ENCODE results near the gene OSBP.

OSBP gene

GRCh38 chr11:59558270-59558643, 57.3 kb downstream of the OSBP start:
- ChIA-PET POLR2A (ENCODE audit: low non-redundant PET) (no interaction called here), CTCF (no interaction called here)
- H3K27ac ChIP-seq, result no peak overlapping the region
- DNase-seq (ENCODE audit: low spot score), result no peak
- TF ChIP-seq, protein P1, sequence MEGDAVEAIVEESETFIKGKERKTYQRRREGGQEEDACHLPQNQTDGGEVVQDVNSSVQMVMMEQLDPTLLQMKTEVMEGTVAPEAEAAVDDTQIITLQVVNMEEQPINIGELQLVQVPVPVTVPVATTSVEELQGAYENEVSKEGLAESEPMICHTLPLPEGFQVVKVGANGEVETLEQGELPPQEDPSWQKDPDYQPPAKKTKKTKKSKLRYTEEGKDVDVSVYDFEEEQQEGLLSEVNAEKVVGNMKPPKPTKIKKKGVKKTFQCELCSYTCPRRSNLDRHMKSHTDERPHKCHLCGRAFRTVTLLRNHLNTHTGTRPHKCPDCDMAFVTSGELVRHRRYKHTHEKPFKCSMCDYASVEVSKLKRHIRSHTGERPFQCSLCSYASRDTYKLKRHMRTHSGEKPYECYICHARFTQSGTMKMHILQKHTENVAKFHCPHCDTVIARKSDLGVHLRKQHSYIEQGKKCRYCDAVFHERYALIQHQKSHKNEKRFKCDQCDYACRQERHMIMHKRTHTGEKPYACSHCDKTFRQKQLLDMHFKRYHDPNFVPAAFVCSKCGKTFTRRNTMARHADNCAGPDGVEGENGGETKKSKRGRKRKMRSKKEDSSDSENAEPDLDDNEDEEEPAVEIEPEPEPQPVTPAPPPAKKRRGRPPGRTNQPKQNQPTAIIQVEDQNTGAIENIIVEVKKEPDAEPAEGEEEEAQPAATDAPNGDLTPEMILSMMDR (conservative IDR thresholded peaks at IDR 0.05; ENCODE audit: low read depth), result no peak

DNA sequence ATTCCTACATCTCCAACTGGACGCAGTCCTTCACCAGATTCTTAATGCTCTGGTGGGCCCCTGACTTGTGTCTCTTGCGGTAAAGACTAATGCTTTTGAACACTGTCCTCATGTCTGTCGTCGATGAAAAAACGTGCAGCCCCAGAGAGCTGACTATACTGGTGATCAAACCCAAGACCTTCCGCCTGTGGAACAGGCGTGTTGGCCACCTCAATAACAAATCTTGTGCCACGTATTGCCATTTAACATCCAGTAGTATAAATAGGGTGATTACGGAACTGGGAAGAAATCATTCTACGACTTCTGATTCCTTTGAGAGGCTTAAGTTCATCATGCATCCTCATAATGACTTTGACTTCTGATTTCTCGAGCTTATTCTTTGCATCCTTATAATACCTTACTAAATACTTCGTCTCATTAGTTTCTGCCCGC, 58.6 kb downstream of the OSBP start:
- DNase-seq (ENCODE audit: low spot score), result no peak
- POLR2A ChIA-PET (ENCODE audit: low non-redundant PET), result no interaction called here
- H3K27ac ChIP-seq, result peak overlapping the region; percentile 43; the same call in 1 of the 2 replicates

DNA sequence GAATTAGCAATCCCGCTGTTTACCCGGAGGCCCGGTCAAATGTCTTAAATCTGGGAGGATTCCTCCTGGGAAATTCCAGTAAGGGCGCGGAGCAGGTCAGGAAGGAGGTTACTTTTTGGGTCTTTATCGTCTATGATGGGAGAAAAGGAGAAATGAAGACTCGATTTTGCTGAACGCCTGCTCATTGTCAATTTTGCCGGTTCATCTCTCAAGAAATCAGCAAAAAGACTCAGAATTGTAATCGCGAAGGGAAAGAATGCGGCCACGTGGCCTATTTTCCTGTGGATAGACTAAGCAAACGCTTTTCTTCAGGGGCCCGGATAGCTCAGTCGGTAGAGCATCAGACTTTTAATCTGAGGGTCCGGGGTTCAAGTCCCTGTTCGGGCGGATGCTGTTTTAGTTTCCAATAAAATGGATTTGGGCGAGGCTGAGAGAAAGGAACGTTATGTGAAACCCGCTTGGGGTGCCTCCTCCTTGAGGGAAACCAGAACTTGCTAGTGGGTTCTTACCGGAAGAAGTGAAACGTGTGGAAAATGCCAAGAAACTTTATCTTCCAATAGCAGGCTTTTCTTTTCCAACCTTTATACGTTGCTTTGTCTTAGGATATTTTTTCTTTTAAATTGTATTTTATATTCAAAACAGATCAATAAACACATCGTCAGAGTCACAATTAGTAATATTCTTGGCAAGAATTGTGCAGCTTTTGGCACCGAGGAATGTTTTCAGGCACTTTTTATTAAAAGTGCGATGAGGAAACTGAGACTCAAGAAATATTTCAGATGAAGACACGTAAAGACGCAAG, 59.3 kb downstream of the OSBP start:
- ChIA-PET POLR2A (ENCODE audit: low non-redundant PET) (no interaction called here), CTCF (no interaction called here)
- DNase-seq (ENCODE audit: low spot score), result peak; percentile 43
- TF ChIP-seq, protein P1 (conservative IDR thresholded peaks at IDR 0.05; ENCODE audit: low read depth), result no peak
- peak overlapping the region; percentile 43; the same call in 1 of the 2 replicates for H3K27ac ChIP-seq

More for the DNA sequence above, 58.6 kb downstream of the OSBP start:
- CTCF ChIA-PET, result interaction anchor here (0.5 kb wide), 2 partner anchors 338 to 385 kb away, joined by 3 to 4 read pairs; no protein-coding TSS in a partner anchor
- TF ChIP-seq, protein P1 (conservative IDR thresholded peaks at IDR 0.05; ENCODE audit: low read depth), result no peak

DNA sequence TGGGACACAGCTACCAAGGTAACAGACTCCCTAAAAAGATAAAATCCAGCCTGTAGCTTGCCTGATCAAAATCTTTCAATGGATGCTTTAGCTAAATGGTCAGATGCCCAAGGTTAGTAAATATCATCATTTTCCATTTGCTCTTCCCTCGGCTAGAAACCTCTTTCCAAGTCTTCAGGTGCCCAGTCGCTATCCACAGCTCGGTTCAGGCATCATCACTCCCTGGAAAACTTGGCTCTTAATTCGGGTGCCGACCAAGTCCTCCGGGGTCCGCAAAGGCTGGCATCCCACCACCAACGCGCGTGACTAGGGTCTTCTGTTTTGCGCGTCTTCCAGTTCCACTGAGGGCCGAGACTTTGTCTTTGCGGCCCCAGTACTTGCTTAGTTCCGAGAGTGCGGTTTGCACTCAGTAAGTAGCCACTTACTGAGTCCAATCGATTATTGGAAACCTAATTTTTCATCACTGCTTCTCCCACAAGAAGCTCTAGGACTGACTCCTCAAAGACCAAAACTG, 59.9 kb downstream of the OSBP start:
- H3K27ac ChIP-seq, result no peak overlapping the region; the same call in 1 of the 2 replicates
- DNase-seq (ENCODE audit: low spot score), result no peak
- POLR2A ChIA-PET (ENCODE audit: low non-redundant PET), result no interaction called here
- CTCF ChIA-PET, result interaction anchor here (0.7 kb wide), 1 partner anchor 14 kb away, joined by 3 read pairs; no protein-coding TSS in a partner anchor
- TF ChIP-seq, protein P1 (conservative IDR thresholded peaks at IDR 0.05; ENCODE audit: low read depth), result no peak

- no peak for DNase-seq (ENCODE audit: low spot score)
- ChIA-PET POLR2A (ENCODE audit: low non-redundant PET) (no interaction called here), CTCF (no interaction called here)
- TF ChIP-seq, protein P1 (conservative IDR thresholded peaks at IDR 0.05; ENCODE audit: low read depth), result no peak
- H3K27ac ChIP-seq, result peak overlapping the region; percentile 1; the same call in 1 of the 2 replicates
Measured at GRCh38 chr11:59553323-59553722, 62.3 kb downstream of the OSBP start.

- TF ChIP-seq, protein P1 (conservative IDR thresholded peaks at IDR 0.05; ENCODE audit: low read depth), result no peak
- H3K27ac ChIP-seq, result no peak overlapping the region
- CTCF ChIA-PET, result interaction anchor here (0.6 kb wide), 1 partner anchor 94 kb away, joined by 3 read pairs; no protein-coding TSS in a partner anchor
- DNase-seq (ENCODE audit: low spot score), result no peak
- POLR2A ChIA-PET (ENCODE audit: low non-redundant PET), result no interaction called here
Measured at GRCh38 chr11:59552844-59553243, 62.7 kb downstream of the OSBP start.

Data from RWPE1 (cell line).